ENCODE results near the gene PPM1K.

DNA sequence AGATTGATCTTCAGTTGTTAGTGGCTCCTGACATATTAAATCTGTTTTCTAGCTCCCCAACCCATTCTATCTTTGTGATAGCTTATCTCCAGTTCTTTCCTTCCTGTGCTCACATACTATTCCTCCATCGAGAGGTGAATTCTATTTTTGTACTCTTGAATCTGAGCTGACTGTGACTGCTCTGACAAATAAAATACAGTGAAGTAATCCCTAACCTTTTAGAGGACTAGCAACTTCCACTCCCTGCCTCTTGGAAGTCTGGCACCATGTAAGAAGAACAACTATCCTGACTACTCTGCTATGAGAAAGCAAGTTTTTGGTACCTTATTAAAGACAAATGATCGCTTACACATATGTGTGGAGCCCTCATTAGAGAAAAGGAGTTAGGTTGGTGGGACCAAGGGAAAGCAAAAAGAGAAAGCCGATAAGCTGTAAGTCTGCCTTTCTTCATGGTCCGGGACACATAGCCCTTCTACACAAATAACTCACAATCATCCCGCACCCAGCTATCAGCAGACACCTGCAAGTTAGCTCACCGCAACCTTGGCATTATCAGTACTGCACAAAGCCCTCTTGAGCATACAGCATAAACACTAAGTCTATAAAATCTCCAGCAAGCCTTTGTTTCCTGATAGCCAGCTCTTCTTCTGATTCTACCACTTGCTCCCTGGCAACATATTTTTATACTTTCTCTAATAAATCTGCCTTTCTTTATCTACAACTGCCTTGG lies 13.5 kb upstream of the PPM1K start:
- TF ChIP-seq POLR2AphosphoS5 (IDR thresholded peaks at IDR 0.05; ENCODE audit: low read depth, low read length): no peak
- TF ChIP-seq POLR2A (IDR thresholded peaks at IDR 0.05; ENCODE audit: low read depth, low read length): no peak
- no peak for TF ChIP-seq TAF1 (IDR thresholded peaks at IDR 0.05; ENCODE audit: low read depth, low read length)

All from GM12891 (cell line).